HG03354 (cell line): Measurements from ENCODE around the gene ANTXR2.

ENCODE experiments used
- ATAC-seq: cut with Tn5 transposase; IDR thresholded peaks from one replicate; pipeline ENCODE4 v1.9.1; 2021; ENCODE audit warnings: mild to moderate bottlenecking; ENCODE audit not compliant: unreplicated experiment, poor library complexity, severe bottlenecking

ANTXR2 gene

DNA sequence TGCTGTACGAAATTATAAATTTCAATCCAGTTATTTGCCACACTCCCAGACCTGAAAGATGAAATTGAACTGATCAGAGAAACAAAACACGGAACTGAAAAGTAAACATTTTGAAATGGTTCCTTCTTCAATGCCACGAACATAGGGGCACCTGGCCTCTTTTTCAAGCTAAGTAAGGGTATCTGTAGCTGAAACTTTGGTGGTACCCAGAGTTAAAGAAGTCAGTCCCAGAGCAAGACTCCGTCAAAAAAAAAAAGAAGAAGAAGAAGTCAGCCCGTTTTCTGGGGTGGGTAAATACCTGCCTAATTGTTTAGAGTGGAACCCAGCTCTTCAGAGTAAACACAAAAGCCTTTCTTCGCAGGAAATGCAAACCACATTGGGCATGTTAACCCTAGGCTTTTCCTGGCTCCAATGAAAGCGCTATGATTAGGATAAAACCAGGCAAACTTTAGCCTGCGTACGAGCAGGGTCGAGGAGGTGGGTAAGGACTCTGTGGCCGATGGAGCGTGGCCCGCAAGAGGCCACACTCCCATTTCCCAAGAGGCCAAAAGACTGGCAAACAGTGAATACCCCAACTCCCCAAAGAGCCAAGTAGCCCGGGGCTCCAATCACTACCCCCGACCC lies 1.3 kb downstream of the ANTXR2 start:
- peak; percentile 27 for ATAC-seq

DNA sequence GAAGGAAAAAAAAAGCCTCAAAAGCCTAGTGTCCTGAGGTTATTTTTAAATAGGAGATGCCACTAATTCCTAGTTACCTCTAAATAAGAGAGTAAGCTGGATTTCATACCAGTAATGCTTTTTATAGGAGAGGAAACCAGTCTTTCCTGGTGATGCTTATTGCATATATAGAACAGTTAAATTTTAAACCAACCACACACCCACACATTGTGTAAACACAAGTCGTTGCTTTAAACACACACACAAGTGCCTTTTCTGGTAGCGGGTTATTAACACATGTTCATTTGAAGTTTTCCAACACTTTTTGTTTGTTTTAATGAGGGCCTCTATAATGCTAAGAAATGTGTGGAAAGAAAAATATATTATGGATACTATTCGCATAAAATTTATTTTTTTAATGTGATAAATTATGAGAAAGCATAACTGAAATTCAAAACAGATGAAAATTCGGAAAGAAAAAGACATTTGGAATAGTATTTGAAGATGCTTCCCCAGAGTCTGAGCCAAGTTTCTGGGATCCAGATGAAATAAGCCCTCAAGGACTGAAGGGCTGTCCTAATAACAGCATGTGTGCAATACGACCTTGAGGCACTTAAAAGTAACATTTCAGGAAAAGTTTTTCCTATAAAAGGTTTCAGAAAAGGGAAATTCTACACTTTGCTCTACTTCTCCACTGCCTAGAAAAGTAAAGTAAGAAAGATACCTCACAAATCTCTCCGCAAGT lies 2.0 kb downstream of the ANTXR2 start:
- ATAC-seq, result no peak

DNA sequence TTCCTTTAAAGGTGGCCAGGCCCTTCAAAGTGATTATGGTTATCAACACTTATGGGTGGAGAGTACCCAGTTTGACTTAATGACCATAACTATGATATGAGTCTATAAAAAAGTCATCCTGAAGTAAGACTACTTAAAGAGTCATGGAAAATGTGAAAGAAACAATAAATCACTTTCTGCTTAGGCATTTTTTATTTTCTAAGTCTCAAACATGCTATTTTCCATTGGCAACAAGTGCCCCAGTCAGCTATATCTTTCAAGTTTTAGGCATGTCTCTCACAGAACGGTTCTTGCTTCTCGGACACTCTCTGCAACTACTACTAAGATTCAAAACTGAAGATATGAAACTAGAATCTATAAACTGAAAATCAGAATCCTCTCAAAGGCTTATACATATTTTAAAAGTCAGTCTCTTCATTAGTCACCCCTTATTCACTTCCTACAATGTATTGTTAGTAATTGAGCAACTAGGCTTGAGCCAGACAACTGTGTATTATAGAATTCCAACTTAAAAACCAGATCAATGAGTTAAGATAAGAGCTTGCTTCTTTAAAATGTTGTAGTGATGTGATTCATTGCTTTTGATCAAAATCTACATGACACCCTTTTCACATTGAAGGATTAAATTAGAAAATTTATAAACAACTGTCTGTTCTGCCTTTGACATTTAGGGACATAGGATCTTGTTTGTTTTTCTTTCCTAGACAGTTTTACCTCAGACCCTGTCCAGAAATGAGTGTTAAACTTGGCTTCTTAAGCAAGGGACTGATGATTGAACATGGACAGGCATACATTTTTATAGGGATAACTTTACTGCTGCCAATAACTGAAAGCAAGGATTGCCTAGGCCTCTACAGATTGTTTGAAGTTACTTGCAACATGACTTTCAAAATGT lies 2.9 kb downstream of the ANTXR2 start:
- no peak for ATAC-seq

DNA sequence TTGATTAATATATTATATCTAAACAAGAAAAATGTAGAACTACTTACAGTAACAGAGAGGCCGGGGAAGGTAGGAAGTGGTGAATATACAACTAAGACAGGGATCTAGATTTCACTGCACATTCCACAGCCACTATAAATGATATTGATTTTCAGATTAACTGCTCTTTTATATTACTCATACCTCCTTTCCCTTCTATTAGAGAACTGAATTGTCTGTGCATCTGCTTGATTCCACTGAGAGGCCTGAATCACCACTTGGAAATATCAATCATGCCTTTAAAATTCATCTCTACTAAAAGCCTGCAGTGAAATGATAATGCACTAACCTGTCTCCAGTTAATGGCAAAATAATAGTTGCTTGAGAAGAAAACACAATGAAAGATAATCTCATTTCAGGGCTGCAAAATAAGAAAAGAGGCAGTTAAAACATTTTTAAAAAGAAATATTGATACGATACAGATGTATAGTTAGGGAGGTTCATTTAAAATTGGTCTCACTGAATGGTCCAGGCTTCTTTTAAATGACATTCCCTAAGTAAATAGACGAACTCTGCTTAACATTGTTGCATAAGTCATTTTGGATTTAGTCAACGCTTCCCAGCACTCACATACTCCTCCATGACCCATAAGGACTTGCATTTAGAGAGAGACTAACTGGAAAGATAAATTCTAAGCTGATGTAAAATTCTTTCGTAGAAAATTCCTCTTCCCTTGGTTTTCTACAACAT lies 3.8 kb downstream of the ANTXR2 start:
- no peak for ATAC-seq

DNA sequence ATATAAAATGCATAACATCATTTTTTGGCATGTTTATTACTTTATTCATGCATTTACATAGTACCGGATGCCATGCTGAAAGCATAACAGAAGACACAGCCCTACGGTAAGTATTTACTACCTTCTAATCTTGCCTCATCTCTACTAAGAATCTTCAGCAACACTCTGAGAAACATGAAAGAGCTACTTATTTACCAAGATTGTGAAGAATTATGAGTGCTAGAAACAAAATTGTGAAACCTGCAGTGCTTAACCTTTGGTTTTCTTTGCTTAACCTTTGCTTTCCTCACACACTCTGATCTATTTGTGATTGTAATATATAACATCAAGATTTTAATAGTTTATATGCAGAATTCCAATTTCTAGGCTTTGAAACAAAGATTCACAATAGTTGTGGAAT lies 7.4 kb downstream of the ANTXR2 start:
- ATAC-seq, result no peak

DNA sequence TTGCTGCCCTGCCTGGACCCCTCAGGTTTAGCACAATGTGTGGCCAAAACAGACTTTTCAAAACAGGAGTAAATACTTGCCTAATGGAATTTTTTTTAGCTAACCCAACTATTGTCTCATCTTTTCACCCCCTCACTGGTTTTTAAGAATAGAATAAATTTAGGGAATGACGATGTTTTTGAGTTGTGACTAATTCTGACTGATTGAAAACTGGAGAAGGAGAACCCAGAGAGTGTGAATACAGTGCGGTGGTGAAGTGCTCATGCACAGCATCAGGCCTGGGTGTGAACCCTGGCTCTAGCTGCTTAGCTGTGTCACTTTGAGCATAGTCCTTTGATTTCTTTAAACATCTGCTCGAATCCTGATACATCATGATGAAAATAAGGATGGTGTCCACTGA lies 10.5 kb downstream of the ANTXR2 start:
- ATAC-seq, result no peak

DNA sequence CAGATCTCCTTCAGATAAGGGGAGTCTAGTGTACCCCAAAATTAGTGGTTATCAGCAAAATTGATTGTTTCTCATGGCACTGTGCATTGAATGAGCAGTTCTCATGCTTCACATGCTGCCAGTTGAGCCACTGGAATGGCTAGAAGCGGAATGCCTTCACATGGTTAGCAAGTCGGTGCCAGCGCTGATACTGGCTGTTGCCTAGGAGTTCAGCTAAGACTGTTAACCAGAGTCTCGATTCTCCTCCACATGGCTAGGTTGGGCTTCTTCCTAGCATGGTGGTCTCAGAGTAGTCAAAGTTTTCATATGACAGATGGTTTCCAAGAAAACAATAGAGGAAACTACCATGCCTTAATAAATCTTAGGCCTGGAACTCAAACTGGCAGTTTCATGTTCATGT lies 12.2 kb downstream of the ANTXR2 start:
- no peak for ATAC-seq

DNA sequence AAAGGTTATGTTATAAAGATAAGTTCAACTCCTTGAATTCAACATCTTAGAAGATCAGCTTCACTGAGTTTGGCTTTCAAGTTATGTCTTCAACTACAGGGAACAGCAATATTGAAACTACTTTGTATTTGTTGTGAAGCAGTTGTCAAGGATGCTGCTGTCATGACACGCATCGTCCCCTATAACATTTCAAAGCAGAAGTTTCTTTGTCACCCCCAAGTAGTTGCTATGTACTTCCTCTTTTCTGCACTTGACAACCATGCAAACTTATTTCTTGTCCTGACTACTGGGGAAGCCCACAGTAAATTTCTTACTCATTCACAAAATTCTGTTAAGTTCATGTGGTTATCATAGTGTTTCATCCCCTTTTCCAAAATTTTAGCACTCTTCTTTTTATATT lies 14.3 kb downstream of the ANTXR2 start:
- peak; percentile 98 for ATAC-seq

DNA sequence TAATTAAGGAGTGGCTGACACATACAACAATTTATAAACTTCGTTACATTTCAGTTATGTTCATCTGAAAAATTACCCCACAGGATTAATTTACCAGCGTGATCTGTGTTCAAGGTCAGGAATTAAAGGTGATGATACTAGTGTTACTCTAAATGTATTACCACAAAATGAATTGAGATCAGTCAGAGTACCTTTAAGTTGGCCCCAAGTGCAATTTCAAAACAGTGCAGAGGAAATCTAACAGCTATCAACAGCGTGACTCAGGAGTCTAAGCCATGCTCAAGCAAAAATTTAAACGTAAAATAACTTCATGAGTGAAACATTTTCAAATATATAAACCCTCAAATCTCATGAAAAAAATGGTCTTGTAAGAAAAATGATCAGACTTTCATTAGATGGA lies 18.7 kb downstream of the ANTXR2 start:
- no peak for ATAC-seq

DNA sequence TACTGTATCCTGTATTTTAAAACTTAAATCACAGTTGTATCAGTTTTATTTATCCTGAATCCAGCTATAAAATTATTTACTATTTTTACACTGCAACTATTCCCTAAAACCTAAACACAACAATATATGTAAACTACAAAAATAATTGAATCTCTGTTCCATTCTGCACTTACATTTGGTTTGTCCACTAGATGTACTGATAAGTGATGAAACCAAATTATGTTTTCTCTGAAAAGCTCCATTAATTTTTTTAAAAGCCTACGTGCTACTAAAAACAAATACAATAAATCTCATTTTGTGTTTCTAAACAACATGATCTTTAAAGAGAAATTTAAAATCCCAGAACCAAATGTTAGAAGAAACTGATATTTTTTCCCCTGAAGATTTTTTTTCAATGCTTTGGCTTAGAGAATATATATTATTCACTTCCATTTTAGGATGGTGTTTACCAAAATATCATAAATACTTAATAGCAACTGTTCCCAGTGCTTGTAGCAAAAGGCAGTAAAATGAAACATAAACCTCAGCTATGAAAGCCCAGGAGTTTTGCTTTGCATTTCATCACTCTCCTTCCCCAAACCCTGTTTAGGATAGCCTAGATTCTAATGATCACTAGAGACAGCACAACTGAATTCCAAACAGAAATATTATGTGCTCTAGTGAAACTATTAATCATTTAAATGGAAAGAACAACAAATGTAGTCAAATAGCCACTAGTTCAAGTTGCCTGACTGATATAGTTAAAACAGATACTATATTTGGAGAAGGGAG lies 19.7 kb downstream of the ANTXR2 start:
- ATAC-seq, result no peak

DNA sequence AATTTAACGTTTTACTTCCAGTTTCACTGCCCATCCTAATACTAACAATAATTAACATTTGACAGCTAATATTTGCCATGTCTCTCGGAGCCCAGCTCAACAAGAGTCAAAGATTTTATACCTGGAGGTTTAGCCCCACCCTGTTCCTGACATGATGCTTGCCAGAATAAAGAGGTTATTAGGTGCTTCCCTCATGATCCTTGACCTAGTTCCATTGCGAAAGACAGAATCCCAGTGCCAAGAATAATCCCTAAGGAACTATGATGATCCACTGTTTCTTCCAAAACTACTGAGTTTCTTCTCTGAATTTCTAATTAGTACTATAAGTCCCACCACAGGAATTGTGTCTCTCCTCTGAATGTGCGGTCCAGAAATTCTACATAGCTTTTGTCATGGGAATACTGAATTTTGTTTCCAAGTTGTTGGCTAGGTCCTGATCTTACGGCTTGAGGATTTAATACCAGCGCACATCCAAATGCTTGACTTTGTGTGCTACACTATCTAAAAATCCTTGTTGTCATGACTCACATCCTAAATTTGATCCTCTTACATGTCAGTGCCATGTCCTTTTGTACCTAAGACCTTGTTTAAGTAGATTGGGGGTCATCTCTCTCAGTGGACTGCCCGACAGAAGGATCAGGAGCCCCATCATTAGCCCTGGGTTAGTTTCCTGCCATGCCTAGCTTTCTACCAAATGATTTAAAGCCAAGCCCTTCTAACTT lies 23.1 kb downstream of the ANTXR2 start:
- no peak for ATAC-seq

DNA sequence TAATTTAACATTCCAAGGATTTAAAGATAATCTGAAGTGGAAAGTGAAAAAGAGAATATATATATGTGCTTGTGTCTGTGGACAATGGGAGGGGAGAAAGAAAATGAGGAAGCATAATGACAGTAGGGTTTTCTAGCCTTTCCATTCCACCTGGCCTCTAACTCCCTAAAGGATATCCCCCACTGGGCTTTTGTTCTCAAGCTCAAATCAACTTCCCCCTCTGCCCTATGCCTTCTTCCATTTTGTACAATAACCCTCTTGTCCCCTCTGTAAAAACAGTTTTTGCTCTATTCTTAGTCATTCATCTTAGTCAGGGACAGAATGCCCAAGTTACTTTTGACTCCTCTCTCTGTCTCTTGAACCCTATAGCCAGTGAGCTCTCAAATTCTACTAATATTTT lies 23.6 kb downstream of the ANTXR2 start:
- no peak for ATAC-seq

DNA sequence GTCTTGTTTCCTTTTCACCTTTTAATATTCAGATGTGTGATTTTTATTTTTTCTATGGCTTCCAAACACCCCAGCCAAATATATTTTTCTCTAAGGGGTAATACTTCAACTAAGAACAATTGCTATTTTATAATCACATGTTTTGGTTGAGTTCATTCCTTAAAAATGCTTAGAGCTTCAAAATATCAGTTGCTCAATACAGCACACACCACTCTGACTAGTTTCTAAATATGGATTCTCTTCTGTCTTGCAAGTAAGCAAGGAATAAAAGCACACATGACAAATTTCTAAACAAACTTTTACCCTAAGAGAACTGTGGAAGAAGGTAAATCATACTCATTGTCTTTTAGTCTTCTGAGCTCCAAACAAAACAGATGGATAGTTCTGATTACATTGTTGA lies 27.2 kb downstream of the ANTXR2 start:
- ATAC-seq, result no peak

DNA sequence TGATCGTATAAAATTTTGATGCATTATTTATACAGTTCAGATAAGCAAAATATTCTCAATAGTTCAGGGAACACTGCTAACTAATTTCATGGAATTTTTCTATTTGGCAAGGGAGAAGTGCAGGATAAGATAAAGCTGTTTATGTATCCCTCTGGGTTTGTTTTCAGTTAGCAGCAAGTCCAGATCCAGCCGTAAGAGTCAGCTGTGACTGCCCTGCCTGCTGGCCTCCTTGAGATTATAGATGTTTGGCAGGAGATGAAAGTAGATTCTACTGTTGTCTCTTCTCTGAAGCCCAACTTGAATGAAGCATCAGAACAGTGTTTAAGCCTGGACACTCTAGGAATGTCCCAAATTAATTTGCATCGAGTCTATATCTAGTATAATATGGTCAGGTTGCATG lies 29.5 kb downstream of the ANTXR2 start:
- ATAC-seq, result no peak

DNA sequence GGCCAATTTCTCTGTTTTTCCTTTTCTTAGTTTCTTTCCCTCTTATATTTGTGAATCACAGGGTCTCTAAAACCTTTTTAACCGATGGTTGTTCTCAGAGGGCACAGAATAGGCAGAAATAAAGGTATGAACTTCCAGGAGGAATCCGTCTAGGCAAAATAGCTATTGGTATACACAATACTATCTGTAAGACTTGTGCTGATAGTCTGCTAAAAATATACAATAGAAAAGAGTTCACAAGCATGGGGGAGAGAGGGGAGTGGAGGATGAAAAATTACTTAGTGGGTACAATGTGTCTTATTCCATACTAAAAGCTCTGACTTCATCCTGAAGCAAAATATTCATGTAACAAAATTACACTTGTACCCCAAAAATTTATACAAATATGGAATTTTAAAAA lies 30.2 kb downstream of the ANTXR2 start:
- no peak for ATAC-seq

DNA sequence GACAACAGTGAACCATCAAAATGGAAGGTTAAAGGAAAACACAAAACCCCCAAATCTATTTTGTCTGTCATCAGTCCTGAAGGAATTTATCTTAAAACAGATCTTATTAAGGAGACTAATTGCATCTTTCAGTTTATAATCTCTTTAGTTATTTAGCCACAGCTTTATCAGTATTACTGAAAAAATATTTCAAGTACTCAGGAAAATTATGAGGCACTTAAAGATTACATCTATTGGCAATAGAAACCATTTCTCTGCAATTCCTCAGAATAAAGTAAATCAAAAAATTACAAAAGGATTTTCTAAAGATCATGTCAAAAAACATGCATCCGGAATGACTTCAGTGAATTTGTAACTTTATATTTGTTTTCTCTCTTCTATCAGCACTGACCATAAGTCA lies 35.2 kb downstream of the ANTXR2 start:
- ATAC-seq, result no peak

DNA sequence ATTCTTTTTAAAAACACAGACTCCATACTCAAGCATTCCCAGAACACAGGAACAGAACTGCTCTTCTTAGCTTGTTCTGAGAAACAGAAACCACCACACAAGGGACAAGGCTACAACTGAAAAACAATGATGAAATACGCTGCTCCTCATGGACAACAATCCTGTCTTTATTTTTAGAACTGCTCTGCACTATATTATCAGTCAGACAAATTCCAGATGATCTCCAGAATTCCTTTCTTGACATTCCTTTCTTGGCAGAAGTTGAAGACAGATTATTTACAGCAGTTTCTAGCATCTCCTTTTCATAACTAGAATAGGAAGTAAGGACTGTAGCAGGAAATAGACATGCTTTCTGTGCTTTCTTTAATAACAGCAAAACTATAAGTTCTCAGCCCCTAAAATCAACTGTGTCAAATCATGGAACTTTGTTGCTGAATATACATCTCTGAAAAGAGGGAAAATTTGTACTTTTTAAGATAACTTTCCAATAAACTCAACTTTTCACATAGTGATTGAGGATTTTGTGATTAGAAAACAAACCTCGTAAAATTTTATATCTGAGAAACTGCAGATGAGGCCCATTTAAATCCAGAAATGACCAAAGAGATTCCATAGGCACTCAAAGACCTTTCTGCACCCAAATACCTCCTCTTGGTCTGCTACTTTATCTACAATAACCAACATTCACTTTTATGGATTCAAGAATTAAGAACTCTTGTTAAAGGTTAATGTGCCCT lies 35.9 kb downstream of the ANTXR2 start:
- ATAC-seq, result no peak

DNA sequence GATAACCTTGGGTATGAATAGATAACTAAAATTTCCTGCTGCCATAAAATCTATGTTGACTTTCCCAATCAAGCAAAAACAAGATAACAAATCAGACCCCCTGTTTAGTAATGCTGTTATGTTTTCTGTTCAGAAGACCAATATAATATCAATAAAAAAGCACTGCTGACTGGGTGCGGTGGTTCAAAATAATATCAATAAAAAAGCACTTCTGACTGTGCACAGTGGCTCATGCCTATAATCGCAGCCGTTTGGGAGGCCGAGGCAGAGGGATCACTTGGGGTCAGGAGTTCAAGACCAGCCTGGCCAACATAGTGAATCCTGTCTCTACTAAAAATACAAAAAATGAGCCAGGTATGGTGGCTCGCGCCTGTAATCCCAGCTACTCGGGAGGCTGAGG lies 36.7 kb downstream of the ANTXR2 start:
- ATAC-seq, result no peak
